Effector memory CD8-positive, alpha-beta T cell (primary cell): ENCODE measurements around the gene MPST.

Experiments used
- ATAC-seq: fragments of 150-1000 bp; cut with Tn5 transposase; replicated peaks from 2 replicates; pipeline ENCODE4 v1.10.0; 2021; ENCODE audit warnings: mild to moderate bottlenecking, moderate library complexity
- DNase-seq, 3 experiments: peaks; one replicate each; pipeline ENCODE4 v3.0.0; 2021
- H3K27ac Mint-ChIP-seq, 2 donors: one replicate each; pipeline ENCODE4 v1.8.0; 2022; ENCODE audit warnings: mild to moderate bottlenecking in 2 of 2, mixed read lengths in 2 of 2, moderate library complexity in 2 of 2
- H3K27me3 Mint-ChIP-seq, 2 donors: one replicate each; pipeline ENCODE4 v1.8.0; 2022; ENCODE audit warnings: mixed read lengths in 2 of 2
- H3K36me3 Mint-ChIP-seq: one replicate; pipeline ENCODE4 v1.8.0; 2022; ENCODE audit warnings: mild to moderate bottlenecking, moderate library complexity, mixed read lengths; ENCODE audit not compliant: insufficient read depth
- H3K4me1 Mint-ChIP-seq, 2 donors: one replicate each; pipeline ENCODE4 v1.8.0; 2022; ENCODE audit warnings: low read depth in 2 of 2, mixed read lengths in 2 of 2
- H3K4me3 Mint-ChIP-seq, 2 donors: one replicate each; pipeline ENCODE4 v1.8.0; 2022; ENCODE audit warnings: mild to moderate bottlenecking in 2 of 2, mixed read lengths in 2 of 2, moderate library complexity in 2 of 2
- H3K9me3 Mint-ChIP-seq, 2 donors: one replicate each; pipeline ENCODE4 v1.8.0; 2022; ENCODE audit warnings: mixed read lengths in 2 of 2

Gene MPST

GRCh38 chr22:37058917-37059701 is 39.6 kb downstream of the MPST start:
- H3K4me3 Mint-ChIP-seq, result no peak overlapping the region
- H3K4me1 Mint-ChIP-seq, result peaks cover 0 to 5% of the 10 kb centered on the region in 2 donors
- no peaks in the 10 kb centered on the region for H3K9me3 Mint-ChIP-seq
- peak overlapping the region in 1 of 2 donors; percentile 49 for H3K27ac Mint-ChIP-seq
- peaks cover 11% of the 10 kb centered on the region for H3K36me3 Mint-ChIP-seq
- DNase-seq (no peak), ATAC-seq (no peak)
- H3K27me3 Mint-ChIP-seq, result no peaks in the 10 kb centered on the region

DNA sequence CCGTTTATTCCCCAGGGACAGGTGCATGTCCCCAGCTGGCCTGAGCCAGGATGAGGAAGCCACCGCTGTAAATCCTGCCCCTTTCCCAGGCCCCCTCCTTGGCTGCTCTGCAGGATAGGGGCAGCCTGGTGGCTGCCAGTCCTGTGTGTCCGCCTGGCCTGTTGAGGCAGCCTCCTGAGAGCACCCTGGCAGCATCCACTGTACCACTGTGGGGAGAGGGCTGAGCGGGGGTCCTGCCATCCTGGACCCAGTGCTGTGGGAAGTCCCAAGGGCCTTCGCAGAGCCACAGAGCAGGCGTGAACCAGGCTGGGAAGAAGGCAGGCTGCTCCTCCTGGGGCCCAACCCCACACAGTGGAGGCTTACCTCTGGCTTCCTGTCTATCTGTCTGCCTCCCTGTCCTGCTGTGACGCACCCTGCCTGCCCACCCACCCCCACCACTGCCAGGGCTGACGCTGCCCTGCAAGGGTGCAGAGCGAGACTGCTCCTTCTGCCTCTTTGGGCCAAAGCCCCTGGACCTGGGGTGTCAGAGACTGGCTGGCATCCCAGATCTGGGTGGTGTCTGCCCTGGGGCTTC is 40.4 kb downstream of the MPST start:
- Mint-ChIP-seq H3K4me1 (peaks cover 0 to 7% of the 10 kb centered on the region in 2 donors), H3K4me3 (no peak overlapping the region), H3K9me3 (no peaks in the 10 kb centered on the region), H3K27ac (peak overlapping the region in 1 of 2 donors; percentile 49), H3K27me3 (no peaks in the 10 kb centered on the region), H3K36me3 (peaks cover 15% of the 10 kb centered on the region)
- ATAC-seq, result peak; percentile 78
- no peak for DNase-seq

DNA sequence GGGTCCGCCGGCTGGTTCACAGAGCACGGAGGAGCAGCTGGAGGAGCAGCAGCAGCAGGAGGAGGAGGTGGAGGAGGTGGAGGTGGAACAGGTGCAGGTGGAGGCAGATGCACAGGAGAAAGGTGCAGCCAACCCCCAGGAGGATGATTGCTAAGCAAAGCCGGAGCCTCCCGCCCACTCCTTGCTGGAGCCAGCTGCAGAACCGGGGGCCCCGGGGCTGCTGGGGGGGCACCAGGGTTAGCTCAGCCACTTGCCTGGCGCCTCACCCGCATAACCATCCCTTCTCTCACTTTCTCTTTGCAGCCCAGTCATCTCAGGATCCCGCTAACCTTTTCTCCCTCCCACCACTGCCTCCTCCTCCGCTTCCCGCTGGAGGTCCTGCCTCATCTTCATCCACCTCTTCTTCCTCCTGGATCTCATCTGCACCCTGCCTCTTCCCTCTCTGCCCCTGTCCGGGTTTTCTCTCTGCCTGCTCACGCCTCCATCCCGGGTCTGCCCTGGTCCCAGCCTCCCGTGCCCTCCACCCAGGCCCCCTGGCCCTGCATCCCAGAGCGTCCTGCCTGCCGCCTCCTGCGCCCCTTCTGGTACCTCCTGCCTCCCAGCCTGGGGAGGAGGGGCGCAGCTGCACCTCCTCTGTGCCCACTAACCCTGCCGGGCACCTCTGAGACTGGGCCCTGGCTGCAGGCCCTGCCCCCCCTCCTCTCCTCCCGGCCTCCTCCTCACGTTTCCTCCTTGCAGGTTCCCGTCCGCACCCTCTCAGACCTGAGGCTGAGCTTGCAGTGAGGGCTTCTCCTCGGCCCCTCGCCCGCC is 41.5 kb downstream of the MPST start:
- Mint-ChIP-seq H3K9me3 (no peaks in the 10 kb centered on the region), H3K4me3 (peak overlapping the region in 1 of 2 donors; percentile 37), H3K36me3 (peaks cover 18% of the 10 kb centered on the region), H3K27ac (no peak overlapping the region), H3K27me3 (no peaks in the 10 kb centered on the region), H3K4me1 (peaks cover 0 to 7% of the 10 kb centered on the region in 2 donors)
- ATAC-seq (peak; percentile 39), DNase-seq (no peak)

GRCh38 chr22:37061611-37062375 is 42.3 kb downstream of the MPST start:
- DNase-seq (no peak), ATAC-seq (no peak)
- H3K9me3 Mint-ChIP-seq, result no peaks in the 10 kb centered on the region
- H3K36me3 Mint-ChIP-seq, result peaks cover 18% of the 10 kb centered on the region
- peak overlapping the region in 1 of 2 donors; percentile 25 for H3K4me3 Mint-ChIP-seq
- H3K27me3 Mint-ChIP-seq, result no peaks in the 10 kb centered on the region
- H3K27ac Mint-ChIP-seq, result no peak overlapping the region
- H3K4me1 Mint-ChIP-seq, result peaks cover 0 to 7% of the 10 kb centered on the region in 2 donors

- no peak overlapping the region for H3K27ac Mint-ChIP-seq
- H3K4me1 Mint-ChIP-seq, result peaks cover 0 to 7% of the 10 kb centered on the region in 2 donors
- no peak overlapping the region for H3K4me3 Mint-ChIP-seq
- DNase-seq, result no peak
- ATAC-seq, result no peak
- H3K9me3 Mint-ChIP-seq, result no peaks in the 10 kb centered on the region
- no peaks in the 10 kb centered on the region for H3K27me3 Mint-ChIP-seq
- peaks cover 18% of the 10 kb centered on the region for H3K36me3 Mint-ChIP-seq
Observed at GRCh38 chr22:37062376-37062675, 42.8 kb downstream of the MPST start.

DNA sequence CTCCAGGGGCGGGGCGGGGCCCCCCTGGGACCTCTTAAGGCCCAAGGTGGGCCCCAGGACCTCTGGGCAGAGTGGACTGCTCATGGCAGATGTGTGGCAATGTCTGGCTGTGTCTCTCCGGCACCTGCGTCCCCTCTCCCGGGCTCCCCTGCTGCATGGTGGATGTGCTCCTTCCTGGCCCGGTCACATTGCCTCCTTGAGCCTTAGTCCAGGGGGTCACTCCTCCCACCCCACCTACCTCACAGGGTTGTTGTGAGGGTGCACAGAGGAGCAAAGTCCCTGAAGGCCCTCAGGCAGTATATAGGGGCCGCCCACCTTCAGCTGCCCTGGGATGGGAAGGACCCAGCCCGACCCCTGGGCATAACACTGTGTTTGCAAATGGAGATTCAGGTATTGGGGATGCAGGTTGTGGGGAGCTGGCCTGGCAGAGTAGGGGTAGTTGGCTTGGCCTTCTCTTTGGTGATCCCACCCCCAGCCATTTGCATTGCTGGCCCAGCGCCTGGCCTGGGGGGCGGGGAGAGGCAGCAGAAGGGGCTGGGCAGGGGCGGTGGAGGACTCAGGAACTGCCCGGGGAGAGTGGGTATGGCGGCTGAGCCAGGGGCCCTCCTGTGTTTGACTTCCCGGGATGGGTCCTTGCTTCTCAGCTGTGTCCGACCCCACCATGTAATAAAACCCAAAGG is 43.3 kb downstream of the MPST start:
- ATAC-seq, result no peak
- Mint-ChIP-seq H3K27ac (no peak overlapping the region), H3K9me3 (no peaks in the 10 kb centered on the region), H3K4me3 (no peak overlapping the region), H3K27me3 (peaks cover 0 to 5% of the 10 kb centered on the region in 2 donors), H3K4me1 (peaks cover 0 to 7% of the 10 kb centered on the region in 2 donors), H3K36me3 (peaks cover 17% of the 10 kb centered on the region)
- no peak for DNase-seq

GRCh38 chr22:37063431-37064420 is 44.2 kb downstream of the MPST start:
- peaks cover 12% of the 10 kb centered on the region for H3K36me3 Mint-ChIP-seq
- H3K27ac Mint-ChIP-seq, result peak overlapping the region in 1 of 2 donors; percentile 44
- ATAC-seq (no peak), DNase-seq (no peak)
- H3K9me3 Mint-ChIP-seq, result no peaks in the 10 kb centered on the region
- no peak overlapping the region for H3K4me3 Mint-ChIP-seq
- H3K27me3 Mint-ChIP-seq, result peaks cover 0 to 12% of the 10 kb centered on the region in 2 donors
- H3K4me1 Mint-ChIP-seq, result peaks cover 0 to 7% of the 10 kb centered on the region in 2 donors

DNA sequence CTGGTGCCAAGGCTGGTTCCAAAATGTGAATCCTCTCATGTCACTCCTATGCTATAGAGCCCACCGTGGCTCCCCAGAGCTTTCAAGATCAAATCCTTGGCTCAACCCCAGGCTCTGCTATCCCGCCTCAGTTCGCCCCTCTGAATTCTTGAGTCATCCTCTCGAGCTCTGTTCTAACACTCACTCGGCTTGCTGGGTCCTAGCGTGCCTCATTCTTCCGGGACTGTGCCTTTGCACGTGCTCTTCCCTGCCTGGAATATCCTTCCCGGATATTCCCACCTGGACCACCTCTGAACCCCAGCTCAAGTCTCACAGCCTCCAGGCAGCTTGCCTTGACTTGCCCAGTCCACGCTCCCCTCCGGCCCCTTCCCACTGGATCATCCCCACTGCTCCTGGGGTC is 45.0 kb downstream of the MPST start:
- Mint-ChIP-seq H3K9me3 (no peaks in the 10 kb centered on the region), H3K4me3 (no peak overlapping the region), H3K27ac (peak overlapping the region in 1 of 2 donors; percentile 44), H3K36me3 (peaks cover 11% of the 10 kb centered on the region), H3K4me1 (peaks cover 0 to 7% of the 10 kb centered on the region in 2 donors), H3K27me3 (peaks cover 2 to 12% of the 10 kb centered on the region in 2 donors)
- DNase-seq (no peak), ATAC-seq (no peak)

DNA sequence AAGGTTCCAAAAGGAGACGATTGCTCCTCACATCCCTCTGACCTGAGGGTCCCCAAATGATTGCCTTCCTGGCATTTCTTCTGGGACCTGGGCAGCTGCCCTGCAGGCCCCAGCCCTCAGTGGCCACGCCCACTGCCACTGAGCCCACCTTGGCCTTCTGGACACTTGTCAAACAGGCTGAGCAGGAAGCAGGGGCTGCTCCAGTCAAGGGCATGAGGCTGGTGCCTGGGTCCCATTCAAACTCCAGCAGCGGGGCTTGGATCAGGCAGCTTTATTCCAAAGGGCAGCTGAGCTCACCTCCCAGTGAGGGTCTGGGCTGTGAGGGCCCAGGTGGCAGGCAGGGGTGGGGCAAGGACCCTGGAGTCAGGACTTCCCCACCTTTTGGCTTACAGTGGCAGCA is 45.6 kb downstream of the MPST start:
- H3K4me1 Mint-ChIP-seq, result peaks cover 0 to 6% of the 10 kb centered on the region in 2 donors
- peaks cover 8% of the 10 kb centered on the region for H3K36me3 Mint-ChIP-seq
- no peak for ATAC-seq
- DNase-seq, result no peak
- no peak overlapping the region for H3K4me3 Mint-ChIP-seq
- H3K27me3 Mint-ChIP-seq, result peaks cover 8 to 12% of the 10 kb centered on the region in 2 donors
- no peaks in the 10 kb centered on the region for H3K9me3 Mint-ChIP-seq
- no peak overlapping the region for H3K27ac Mint-ChIP-seq

- Mint-ChIP-seq H3K27me3 (peaks cover 10 to 12% of the 10 kb centered on the region in 2 donors), H3K4me1 (peaks cover 0 to 4% of the 10 kb centered on the region in 2 donors), H3K9me3 (no peaks in the 10 kb centered on the region), H3K27ac (peak overlapping the region in 1 of 2 donors; percentile 10), H3K4me3 (no peak overlapping the region), H3K36me3 (peaks cover 8% of the 10 kb centered on the region)
- DNase-seq (no peak), ATAC-seq (no peak)
Observed at GRCh38 chr22:37065961-37066360, 46.4 kb downstream of the MPST start.

DNA sequence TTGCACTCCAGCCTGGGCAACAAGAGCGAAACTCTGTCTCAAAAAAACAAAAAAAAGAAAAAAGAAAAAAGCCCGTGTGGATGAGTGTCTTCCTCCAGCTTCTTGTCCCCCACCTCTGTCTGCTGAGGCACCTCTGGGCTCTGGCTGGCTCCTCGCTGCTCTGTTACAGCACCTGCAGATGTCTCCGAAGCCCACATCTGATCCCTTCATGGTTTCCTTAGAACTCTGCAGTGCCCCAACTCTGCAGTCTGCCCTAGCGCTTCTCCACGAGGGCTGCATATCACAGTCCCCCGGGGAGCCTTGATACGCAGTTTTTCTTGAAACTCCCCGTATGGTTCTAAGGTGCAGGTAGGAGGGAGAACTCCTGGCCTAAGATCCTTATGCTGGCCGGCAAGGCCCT is 47.9 kb downstream of the MPST start:
- ATAC-seq, result no peak
- Mint-ChIP-seq H3K4me3 (no peak overlapping the region), H3K36me3 (peaks cover 8% of the 10 kb centered on the region), H3K27ac (no peak overlapping the region), H3K4me1 (peaks cover 0 to 2% of the 10 kb centered on the region in 2 donors), H3K9me3 (no peaks in the 10 kb centered on the region), H3K27me3 (peaks cover 10 to 12% of the 10 kb centered on the region in 2 donors)
- DNase-seq, result no peak

DNA sequence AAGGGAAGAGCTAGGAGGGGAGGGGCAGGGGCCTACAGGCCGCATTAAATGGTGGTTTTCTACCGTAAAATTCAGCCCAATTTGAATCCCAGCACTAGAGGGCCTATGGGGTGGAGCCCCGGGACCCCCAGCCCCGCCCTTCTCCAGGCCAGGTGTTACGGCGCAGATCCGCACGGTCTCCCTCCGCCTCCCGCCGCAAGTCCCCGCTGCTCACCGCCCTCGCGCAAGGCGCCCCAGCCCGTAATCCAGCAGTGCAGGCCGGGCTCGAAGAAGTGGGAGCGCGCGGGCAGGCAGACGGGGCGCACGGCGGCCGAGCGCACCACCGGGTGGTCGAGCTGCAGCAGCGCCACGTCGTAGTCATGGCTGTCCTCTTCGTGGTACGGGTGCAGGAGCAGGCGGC is 49.3 kb downstream of the MPST start:
- no peaks in the 10 kb centered on the region for H3K9me3 Mint-ChIP-seq
- H3K27ac Mint-ChIP-seq, result no peak overlapping the region
- peaks cover 0 to 2% of the 10 kb centered on the region in 2 donors for H3K4me1 Mint-ChIP-seq
- ATAC-seq (peak; percentile 26), DNase-seq (no peak)
- peaks cover 10 to 12% of the 10 kb centered on the region in 2 donors for H3K27me3 Mint-ChIP-seq
- H3K36me3 Mint-ChIP-seq, result peaks cover 8% of the 10 kb centered on the region
- no peak overlapping the region for H3K4me3 Mint-ChIP-seq
